HG03342 (cell line): ENCODE results near the gene ZDHHC4.
A peak's percentile ranks its signal among the peaks of the same experiment; 100 is the strongest.

Source experiments
- ATAC-seq: cut with Tn5 transposase; IDR thresholded peaks from one replicate; pipeline ENCODE4 v1.9.1; 2021; ENCODE audit warnings: mild to moderate bottlenecking, moderate library complexity; ENCODE audit not compliant: unreplicated experiment

ZDHHC4 gene

DNA sequence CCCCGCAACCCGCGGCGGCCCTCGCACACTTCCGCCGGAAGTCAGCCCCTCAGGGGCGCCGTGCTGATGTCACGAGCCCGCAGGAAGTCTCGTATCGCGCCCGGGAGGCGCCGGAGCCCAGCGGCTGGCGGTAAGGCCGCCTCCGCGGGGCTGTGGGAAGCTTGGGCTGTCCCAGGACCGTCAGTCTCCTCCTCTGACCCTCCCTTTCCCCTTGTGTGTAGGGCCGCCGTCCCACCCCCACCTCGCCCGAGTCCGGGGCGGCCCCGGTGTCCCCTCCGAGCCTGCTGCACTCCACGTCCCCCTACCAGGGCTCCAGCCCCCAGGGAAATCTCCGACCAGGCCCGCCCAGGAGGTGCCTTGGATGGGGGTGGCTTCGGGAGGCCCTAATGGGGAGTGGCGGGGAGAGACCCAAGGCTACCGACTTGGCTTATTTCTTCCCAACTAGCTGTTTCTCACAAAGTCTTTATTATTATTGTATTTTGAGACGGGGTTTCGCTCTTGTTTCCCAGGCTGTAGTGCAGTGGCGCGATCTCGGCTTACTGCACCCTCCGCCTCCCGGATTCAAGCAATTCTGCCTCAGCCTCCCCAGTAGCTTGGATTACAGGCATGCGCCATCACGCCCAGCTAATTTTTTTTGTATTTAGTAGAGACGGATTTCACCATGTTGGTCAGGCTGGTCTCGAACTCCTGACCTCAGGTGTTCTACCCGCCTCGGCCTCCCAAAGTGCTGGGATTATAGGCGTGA, at the start of gene ZDHHC4:
Gene ZDHHC4 (plus strand): TSS at position 86 of the 745 bp plus-strand sequence. CDS start 3,108 bp downstream, outside the sequence.
- peak; percentile 97 for ATAC-seq

DNA sequence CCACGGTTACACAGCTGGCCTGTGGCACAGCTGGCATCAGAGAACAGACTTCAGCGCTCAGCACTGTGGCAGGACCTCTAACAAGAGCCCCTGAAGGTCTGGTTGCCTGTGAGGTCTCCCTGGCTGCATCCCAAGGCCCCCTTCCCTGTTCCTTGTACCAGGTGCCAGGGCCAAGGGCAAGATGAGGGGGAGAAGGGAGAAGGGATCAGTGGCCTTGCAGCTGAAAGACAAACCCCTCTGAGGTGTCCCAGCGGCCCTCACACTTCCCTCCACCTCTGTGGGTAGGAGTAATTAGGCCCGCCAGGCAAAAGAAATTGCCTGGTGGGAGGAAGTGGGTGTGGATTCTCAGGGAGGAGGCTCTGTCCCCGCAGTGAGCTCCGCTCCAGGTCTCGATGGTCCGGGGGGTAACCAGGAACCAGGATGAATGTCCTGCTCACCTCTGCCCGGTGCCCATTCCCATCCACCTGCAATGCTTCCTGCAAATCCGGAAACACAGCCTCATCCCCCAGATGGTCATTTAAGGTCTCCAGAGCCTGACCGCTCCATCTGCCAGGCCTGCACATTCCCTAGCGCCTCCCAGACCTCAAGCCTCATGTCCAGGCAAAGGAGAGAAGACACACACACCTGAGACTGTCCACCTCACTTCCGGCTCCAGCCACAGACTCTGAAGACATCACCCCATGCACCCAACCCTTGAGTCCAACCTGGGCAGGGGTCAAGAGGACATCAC, 48.7 kb upstream of the ZDHHC4 start:
- ATAC-seq = no peak

GRCh38 chr7:6529643-6530042, 47.6 kb upstream of the ZDHHC4 start:
- no peak for ATAC-seq

DNA sequence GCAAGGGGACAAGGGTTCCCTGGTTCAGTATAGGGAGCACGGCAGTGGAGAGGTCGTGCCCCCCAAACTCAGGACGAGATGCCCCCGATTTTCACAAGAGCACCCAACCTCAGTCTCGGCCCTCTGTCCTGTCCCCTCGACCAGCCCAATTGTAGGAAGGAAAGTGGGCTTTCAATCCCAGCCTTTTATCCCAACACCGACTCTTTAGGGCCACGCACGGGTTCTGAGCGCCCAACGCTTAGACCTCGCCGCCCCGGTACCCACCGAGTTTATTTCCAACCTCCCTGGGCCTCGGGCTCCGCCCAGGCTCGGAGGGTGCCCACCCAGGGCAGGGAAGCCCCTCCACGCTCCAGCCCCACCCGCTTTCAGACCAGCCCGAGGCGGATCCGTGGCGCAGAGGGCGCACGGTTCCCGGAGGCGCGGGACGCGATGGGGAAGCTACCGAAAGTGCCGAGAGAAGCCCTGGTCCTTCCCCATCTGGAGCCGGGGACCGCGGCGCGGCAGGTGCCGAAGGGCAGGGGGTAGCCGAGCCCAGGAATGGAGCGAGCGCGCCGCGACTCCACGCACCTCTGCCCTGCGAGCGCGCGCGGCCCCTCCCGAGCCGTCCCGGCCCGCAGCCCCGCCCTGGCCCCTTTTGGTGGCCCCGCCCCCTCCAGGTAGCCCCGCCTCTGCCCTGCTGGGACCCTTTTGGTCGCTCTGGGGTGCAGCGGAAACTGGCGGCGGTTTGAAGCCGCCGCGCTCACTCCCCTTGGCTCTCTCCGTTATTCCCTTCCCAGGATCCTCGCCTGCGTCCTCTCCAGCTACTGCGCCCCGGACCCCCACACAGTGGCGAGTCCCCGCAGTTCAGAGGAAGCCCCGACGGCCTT, 46.4 kb upstream of the ZDHHC4 start:
- ATAC-seq = peak; percentile 41

- ATAC-seq = no peak
These were observed 45.6 kb upstream of the ZDHHC4 start for GRCh38 chr7:6531492-6532279.

DNA sequence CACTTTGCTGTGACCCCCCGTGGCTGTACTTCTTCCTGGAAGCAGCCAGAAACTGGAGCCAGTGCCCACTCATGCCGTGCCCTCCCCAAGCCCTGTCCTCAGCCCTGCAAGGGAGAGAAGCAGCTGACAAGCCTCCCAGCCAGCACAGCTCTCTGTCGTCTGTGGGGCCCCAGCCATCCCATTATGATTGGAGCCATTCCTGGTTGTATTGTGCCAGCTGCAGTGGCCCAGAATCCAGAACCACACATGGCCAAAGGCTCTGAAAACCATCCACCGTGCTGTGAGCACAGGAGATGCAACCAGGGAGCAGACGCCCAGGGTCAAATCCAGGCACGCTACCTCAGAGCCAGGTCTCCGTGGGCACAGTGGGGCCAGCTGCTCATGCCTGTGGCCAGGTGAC, 44.7 kb upstream of the ZDHHC4 start:
- ATAC-seq = no peak

- no peak for ATAC-seq
These were observed 43.3 kb upstream of the ZDHHC4 start for GRCh38 chr7:6533893-6534495.

- ATAC-seq = no peak
These were observed 40.7 kb upstream of the ZDHHC4 start for GRCh38 chr7:6536262-6537260.

GRCh38 chr7:6542368-6542767, 34.9 kb upstream of the ZDHHC4 start:
- no peak for ATAC-seq

- ATAC-seq = no peak
These were observed 31.7 kb upstream of the ZDHHC4 start for GRCh38 chr7:6545398-6546126.

- ATAC-seq = no peak
These were observed 30.6 kb upstream of the ZDHHC4 start for GRCh38 chr7:6546498-6547251.

DNA sequence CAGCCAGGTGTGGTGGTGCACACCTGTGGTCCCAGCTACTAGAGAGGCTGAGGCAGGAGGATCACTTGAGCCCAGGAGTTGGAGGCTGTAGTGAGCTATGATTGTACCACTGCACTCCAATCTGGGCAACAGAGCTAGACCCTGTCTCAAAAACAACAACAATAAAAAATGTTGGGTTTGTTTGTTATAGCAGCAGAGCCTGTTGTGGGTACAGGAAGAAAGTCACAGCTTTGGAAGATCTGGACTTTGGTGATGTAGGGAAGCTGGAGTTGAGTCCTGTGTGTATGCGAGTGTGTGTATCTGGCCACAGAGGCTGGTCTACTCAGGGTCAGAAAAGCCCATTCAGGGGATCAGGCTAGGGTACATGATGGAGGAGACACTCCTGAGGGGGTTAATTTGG, 29.9 kb upstream of the ZDHHC4 start:
- ATAC-seq = no peak

DNA sequence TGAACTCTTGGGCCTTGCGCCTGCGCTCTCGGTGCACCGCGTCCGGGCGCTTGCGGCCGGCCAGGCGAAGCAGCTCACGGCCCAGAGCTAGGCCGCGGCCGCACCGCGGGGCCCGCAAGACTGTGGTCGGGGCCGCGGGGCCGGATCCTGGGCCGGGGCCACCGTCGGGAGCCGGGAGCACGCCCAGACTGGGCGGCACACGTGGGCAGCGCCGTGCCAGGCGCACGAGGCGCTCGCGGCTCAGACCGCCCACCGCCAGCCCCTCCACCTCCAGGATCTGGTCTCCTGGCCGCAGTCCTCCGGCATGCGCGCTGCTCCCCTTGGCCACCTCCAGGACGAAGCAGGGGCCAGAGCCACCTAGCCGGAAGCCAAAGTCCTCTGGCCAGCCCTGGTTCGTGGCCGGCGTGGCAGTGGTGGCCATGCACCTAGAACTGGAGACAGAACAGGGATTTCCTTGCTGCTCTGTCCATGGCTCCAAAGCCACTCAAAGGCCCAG, 26.2 kb upstream of the ZDHHC4 start, which contains the start of gene GRID2IP:
Gene GRID2IP (minus strand): TSS at position 446 of the 496 bp plus-strand sequence. CDS start 25 bp downstream, at position 421.
- no peak for ATAC-seq

- ATAC-seq = no peak
These were observed 23.7 kb upstream of the ZDHHC4 start for GRCh38 chr7:6553448-6554044.

DNA sequence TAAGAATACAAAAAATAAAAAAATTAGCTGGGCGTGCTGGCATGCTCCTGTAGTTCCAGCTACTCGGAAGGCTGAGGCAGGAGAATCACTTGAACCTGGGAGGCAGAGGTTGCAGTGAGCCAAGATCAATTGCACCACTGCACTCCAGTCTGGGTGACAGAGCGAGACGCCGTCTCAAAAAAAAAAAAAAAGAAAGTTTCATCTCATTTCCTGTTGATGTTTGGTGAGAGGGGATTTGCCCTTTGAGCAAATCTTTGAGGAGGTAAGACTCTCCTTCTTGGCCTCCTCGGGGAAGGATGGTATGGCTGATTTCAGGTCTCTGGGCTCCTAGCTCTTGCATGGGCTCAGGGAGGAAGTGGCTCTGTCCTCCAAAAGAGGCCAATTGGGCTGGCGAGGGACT, 22.4 kb upstream of the ZDHHC4 start:
- no peak for ATAC-seq

DNA sequence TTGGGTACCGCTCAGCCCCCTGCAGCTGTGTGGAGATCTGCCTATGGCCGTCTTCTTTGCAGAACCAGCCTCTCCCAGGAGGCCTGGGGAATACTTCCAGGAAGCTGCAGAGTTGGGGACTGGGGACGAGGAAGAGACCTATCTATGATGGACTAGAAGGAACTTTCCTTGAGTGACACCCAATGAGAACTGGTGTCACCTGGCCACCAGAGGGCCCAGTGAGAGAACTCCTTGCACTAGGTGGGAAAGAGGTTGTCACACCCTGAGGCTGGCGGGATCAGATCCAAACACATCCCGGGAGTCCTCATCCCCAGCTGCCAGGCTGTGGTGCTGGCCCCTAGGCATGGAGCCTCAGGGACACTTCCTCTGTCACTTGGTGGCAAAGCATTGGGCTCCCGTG, 21.1 kb upstream of the ZDHHC4 start:
- ATAC-seq = no peak

GRCh38 chr7:6558837-6559236, 18.4 kb upstream of the ZDHHC4 start:
- no peak for ATAC-seq
